Stimulated activated CD4-positive, alpha-beta T cell treated with anti-CD3 and anti-CD28 coated beads, Interleukin-2, amount 100 ng/mL, for 4 hours (primary cell): ENCODE results near the gene S100A11.
A peak's percentile ranks its signal among the peaks of the same experiment; 100 is the strongest.

Source experiments
- DNase-seq: peaks from one replicate; pipeline ENCODE4 v3.0.0-alpha.2; 2020; ENCODE audit warnings: low read depth

The S100A11 gene

DNA sequence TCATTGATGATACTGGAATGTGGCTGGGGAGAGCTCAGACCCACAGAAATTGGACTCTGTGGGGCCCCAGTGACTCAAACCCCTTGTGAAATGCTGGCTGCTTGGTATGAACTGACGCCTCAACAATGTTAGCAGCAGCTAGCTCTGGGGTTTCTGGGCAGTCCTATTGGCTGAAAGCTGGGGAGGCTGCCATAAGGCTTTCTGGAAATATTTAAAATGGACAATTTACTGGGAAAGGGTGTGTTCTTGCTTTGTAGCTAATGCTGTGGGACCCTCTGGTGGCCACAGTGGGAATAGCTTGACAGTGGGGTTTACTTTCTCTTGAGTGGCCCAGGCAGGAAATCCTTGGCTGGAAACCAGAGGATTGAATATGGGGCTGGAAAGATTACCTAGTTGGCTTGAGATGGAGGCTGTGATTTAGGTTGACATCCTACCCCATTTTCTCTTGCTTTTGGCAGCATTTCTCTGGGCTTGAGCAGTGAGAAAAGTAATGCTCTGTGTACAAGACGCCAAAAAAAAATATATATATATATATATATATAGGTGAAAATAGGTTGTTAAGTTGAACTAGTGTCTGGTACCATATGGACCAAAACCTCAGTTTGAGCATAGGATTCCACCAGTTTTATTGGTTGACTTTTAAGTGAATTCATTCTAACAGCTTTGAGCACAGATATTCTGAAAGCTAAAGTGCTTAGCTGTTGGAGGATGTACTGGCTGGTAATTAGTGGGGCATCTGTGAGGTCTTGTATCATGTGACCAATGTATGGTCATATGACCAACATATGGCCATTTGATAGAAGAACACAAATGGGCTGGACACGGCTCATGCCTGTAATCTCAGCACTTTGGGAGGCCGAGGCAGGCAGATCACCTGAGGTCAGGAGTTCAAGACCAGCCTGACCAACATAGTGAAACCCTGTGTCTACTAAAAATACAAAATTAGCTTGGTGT lies 34.9 kb downstream of the S100A11 start:
- DNase-seq: peak; percentile 65

DNA sequence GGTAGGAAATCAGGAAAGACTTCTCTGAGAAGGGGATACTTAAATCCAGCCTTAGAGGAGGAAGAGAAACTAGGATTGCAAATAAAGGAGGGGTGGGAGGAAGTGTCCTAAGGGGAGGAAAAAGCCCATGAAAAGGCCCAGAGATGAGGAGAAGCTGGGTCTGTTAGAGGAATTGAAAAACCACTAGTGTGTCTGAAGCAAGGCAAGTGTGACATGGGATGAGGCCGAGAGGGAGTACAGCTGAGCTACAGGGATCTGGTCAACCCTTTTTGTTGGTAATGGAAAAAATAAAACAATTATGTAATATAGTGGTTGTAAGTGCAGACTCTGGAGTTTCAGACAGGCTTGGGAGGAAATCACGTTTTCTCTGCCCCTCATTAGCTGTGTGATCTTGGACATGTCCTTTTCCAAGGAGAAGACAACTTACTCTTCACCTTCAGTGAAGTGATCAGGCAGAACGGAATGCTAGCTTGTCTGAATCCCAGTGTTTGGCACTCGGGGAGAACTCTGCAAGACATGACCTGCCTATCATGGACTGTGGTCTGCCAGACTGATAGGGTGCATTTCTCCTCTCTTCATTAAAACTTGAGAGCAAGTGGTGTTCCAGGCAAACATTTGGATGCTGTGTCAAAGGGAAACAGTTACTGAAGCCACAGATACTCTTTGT lies 35.7 kb downstream of the S100A11 start:
- no peak for DNase-seq

DNA sequence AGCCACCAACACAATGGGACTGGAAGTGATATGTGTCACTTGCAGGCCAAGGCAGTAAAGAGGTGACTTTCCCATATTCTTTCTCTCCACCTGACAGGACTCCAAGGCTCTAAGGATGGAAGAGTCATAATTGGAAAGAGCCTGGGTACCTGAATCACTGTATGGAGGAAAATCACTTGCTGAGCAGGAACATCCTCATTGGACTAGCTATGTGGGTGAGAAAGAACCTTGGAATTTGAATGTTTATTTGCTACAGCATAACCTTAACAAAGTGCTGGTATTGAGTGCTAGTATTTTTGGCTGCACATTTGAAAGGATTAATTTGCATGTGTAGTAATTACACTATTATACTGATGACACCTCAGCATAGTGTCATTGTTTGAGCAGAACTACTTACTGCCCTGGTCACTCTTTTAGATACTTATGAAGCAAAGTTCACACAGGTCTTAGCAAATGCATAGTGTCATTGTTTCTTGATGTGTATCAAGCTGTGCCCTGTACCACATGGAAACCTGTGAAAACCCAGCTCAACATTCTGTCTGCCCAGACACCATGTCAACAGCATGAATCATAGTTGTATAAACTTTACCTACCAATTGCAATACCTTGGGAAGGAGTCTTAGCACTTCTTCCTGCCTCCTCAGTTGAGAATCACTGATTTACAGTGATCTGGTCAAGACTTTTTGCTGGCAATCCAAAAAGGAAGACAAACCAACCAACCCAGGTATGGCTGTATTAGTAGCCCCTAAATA lies 38.0 kb downstream of the S100A11 start:
- no peak for DNase-seq

DNA sequence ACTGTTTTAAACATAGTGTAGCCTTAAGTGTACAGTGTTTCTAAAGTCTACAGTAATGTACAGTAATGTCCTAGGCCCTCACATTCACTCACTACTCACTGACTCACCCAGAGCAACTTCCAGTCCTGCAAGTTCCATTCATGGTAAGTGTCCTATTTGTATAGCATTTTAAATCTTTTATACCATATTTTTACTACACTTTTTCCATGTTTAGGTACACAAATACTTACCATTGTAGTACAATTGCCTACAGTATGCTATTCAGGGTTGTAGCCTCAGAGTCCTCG lies 39.6 kb downstream of the S100A11 start:
- DNase-seq: no peak

DNA sequence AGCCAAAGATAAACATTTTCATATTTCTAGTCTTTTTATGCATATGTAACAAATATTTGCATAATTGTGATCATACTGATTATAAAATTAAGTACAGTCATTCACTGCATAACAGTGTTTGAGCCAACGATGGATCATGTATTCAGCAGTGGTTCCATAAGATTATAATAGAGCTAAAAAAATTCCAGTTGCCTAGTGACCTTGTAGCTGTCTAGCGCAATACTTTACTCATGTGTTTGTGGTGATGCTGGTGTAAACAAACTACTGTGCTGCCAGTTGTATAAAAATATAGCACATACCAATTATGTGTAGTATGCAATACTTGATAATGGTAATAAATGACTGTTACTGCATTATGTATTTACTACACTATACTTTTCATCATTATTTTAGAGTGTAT lies 41.0 kb downstream of the S100A11 start:
- no peak for DNase-seq

DNA sequence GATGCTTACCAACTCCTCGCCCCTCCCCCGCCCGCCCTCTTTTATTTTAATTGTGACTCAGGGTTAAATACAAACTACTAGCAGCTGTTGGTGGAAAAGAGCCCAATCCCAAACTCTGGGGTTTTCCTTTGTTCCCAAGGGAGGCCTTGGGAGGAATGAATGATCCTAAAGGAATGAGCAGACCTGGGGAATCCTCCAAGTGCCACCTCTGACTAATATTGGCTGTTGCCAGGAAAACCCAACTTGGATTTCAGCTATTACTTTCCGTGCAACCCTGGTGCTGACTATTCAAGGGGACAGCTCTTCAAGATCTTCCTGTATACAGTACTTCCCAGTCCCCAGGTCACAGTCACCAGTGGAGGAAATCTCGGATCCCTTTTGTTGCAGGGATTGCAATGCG lies 41.8 kb downstream of the S100A11 start:
- no peak for DNase-seq

DNA sequence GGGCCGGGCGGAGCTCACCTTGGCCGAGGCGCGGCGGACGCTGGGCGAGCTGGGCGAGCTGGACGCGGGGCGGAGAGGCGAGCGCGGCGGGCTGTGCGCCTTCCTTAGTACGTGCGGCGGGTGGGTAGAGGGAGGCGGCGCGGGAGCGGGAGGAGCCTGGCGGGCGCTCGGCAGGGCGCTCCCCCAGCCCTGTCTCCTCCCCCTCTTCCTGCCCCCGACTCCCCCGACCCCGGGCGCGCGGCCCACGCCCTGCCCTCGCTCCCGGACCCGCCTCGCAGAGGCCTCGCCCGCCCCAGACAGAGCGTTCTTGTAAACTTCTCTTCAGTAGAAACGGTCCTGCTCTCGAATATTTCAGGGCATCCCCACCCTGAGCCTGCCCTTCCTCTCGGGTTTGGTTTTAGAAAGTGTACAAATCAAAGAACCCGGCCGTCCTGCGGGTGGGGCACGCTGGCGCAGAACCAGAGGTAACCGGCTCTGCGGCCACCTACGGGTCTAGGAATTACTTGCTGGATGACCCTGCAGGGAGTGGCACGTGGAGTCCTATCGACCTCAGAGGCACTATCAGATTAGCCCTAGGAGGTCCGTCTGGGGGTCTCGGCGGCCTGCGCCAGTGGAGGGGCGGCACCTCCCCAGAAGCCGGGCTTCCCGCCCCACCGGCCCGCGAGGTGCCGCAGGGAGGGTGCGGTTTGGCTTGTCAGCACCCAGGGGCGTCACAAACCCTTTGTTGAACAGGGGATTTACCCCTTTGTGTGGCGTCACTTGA lies 42.9 kb downstream of the S100A11 start, which contains the start of gene S100A10:
TSS of gene S100A10 (minus strand) at position 126 of the 763 bp plus-strand sequence. CDS start 7,629 bp downstream, outside the sequence.
- DNase-seq: peak; percentile 71

DNA sequence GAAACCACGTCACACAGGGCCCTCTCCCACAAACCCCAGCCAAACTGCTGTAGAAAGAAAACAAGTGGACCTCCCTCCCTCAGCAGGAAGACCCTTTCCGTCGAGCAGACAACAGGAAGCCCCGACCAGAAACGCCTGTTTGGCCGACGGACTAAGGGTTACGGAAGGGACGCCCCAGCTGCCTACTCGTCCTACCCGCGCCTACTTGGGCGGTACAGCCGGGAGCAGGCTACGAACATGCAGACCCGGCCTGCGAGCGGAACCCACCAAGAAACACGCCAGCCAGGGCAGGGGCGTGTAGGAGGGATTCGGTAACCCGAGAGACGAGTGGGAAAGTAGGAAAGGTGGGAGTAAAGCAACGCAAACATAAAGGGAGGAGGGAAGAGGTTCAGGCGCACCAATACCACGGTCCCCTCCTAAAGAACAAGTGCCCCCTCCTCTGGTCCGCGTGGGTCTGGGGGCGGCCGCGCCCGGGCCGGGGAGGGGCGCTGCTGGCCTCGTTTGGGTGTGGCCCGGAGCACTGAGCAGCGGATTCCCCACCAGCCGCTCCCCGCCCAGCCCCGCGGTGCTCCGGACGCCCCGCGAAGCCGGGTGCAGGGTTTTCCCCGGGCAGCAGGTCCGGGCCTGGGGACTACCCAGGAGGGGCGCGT lies 43.6 kb downstream of the S100A11 start:
- no peak for DNase-seq

DNA sequence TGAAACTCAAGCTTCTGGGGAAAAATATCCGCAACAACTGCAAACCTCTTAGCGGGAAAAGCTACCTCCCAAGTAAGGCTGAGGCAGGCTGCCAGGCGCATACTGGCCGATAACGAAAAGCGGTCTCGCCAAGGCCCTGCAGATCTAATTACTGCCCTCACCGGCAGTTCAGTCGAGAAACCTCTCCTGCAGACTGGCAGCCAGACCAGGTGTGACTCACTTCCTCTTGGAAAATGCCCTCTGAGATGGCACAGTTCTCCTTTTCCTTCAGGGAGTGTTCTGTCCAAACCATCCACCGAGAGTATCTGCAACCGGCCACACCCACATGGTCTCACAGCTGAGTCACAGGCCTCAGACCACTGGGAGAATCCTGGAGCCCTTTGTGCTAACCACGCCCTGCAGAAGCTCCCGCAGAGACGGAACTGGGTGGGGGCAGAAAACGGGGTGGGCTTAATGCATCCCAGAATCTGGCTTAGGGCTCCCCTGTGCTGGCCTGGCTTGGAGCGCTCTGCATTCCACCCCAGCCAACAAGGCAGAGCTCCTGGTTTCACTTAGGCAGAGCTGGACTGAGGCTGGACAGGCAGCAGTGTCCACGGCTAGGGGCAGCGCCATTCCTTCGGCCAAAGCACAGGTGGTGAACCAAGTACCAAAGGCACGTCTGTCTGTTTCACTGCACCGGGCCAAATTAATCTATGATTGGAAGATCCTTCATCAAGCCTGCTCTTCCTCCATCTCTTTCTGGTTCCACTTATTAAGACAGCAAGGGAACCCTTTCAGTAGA lies 44.3 kb downstream of the S100A11 start:
- DNase-seq: no peak

DNA sequence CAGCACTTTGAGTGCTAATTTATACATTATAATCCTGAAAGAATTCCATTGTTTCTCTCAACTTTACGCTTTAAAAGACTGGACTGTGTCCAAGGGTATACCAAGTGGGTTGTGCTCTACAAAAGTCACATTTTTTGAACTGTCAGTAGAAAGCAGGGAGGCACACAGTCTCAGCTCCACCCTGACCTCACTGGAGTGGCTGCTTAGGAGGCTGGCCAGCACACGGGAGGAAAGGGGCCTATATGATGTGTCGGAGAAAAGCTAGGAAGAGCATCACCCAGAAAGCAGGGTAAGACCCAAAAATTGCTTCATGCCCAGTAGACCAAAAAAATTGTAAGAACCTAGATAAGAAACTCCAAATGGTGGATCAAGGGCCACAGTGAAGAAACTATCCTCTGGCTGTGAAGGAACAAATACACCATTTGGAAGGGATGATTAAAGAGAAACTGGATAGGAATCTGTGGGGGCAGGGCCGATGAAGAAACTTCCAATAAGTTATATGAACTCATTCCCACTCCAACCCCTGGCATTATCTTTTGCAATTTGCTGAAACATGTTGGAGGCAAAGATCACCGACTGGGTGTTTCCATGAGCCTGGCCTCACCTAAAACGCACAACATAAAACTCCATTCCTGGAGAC lies 45.0 kb downstream of the S100A11 start:
- no peak for DNase-seq

DNA sequence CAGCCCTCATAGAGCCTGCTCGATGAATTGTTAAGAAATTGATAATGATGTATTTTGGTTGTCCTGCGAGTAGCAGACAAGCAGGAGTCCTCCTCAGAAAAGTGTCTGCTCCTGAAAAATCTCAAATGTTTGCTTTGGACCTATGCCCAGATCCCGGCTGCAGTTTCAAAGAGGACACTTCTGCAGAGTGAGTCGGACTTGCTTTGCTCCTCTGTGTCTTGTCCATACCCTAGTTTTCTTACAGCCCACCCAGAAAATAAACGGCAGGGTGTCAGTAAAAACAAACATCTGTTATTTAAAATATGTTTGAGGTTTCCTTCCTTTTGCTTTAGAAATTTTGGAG lies 46.0 kb downstream of the S100A11 start:
- DNase-seq: no peak

DNA sequence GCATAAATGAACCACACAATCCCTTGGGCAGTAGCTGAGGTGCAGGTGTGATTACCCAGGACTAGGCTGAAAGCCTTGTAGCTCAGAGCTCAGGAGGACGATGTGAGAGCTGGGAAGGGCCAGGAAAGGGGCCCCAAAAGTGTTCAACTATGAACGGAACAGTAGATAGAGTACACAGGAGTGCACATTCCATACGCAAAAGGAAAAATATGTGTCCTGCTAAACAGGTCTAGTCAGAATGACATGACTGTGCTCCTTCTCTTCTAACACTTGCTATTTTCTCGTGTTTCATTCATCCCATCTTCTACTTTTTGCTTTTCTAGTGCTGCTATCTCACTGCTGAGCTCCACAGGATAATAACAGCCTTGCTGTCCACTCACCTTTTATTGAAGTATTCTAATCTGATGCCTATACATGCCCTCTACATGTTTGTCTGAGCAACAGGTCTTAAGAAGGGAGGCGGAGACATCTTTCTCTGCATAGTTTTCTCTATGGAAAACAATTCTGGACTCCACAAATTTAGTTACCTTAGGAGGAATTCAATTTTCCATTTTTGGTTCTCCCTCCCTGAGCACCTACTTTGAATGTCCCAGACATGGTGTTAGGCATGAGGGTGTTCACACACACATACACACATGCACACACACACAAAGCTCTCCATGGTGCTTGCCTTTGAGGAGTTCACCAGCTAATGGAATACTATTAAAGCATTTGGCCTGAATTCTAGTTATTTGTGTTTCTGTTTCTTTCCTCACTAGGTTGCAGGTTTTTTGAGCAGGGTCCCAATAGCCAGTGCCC lies 46.5 kb downstream of the S100A11 start:
- DNase-seq: no peak

DNA sequence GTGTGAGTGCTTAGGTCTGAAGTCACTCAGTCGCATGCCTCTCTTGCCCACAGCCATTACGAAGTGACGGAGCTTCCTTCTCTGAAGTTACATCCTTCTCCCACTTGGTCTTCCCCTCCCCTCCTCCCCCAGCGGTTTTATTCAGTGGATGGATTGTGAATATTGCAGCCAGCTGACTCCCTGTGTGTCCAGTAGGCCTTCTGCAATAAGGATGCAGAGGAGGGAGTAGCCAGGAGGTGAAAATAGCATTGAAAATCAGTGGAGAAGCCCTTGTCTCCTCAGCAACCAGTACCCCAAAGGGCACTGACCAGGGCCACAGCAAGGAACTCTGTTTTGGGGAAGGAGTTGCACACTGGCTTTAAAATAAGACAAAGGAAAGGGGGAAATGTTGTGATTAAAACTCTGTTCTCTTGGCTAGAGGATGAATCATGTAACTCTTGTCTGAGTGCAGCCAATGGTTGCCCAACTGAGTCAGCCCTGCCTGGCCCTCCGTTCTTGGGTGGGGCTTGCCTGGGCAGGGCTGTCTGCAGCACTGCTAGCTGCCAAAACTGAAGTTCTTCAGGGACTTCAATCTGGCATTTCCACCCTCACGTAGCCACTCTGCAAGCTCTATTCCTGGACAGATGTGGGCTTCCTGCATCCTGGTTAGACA lies 47.5 kb downstream of the S100A11 start:
- no peak for DNase-seq

DNA sequence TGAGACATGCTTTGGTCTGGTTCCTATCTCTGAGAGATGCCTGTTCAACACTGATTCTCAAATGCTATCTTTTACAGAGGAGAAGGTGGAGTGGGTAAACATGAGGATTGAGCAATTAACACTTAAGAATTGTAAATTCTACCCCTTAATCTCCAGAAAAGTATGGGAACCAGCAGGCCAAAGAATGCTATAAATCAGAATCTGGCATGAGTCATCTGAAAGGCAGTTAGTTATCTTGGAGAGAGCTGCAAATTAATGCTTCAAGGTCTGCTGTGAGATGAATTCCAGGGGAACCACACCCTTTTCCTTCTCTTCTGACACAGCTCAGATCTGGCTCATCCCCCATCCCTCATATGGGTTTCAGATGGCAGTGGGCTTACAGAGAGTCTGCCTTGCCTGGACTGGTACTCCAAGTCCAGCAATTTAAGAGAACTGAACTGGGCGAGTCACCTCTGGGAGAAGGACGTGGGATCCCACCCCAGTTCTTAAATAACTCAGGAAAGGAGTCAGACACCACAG lies 48.3 kb downstream of the S100A11 start:
- DNase-seq: no peak

DNA sequence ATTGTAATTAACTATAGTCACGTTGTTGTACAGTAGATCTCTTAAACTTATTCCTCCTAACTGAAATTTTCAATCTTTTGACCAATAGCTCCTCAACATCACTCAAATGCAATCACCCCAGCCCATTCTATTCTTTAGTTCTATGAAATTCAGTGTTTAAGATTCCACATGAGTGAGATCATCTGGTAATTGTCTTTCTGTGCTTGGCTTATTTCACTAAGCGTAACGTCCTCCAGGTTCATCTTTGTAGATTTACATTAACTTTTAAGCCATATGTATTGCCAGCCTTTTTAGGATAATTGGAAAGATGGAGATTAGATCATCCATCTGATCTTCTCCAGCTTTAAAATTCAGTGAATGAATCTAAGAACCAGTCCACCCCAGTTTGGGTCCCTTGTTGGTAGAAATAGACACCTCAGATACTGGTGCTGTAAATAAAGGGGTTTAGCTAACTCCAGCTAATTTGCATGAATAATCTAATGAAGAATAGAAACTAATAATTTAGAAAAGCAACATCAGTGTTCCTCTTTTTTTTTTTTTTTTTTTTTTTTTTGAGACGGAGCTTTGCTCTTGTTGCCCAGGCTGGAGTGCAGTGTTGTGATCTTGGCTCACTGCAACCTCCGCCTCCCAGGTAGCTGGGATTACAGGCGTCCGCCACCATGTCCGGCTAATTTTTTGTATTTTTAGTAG lies 50.2 kb downstream of the S100A11 start:
- DNase-seq: no peak

DNA sequence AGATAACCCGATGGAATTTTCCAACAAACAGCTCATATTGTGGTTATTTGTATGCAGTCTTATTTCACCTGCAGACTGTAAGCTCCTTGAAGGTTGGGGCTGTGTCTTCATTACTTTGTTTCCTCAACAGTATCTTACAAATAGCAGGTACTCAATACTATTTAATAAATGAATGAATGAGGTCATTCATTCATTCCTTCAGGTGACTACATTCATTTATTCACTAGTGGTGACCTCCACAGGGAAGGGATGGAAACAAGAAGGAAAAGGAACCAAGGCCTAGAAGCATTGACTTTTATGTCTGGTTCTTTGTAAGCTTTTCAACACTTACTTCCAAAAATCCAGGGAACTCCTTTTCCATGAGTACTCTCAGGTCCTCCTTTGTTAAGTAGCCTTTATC lies 51.0 kb downstream of the S100A11 start:
- no peak for DNase-seq

DNA sequence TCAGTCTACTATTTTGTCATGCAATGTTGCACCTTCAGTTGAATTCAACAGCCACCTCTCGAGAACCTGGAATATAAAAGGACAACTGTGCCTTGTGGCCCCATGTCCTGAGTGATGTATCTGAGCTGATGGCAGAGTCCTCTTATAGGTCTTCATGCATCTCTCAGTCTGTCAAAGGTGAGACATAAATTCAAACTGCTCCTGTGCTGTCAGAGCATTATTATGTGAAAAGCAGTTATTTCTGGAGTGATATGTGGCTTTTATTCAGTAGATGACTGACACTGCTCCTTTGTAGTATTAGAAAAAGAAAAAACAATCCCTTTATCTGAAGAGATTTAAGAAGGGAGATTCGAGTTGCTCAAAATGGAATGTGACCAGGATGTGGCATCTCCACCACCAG lies 51.5 kb downstream of the S100A11 start:
- no peak for DNase-seq

DNA sequence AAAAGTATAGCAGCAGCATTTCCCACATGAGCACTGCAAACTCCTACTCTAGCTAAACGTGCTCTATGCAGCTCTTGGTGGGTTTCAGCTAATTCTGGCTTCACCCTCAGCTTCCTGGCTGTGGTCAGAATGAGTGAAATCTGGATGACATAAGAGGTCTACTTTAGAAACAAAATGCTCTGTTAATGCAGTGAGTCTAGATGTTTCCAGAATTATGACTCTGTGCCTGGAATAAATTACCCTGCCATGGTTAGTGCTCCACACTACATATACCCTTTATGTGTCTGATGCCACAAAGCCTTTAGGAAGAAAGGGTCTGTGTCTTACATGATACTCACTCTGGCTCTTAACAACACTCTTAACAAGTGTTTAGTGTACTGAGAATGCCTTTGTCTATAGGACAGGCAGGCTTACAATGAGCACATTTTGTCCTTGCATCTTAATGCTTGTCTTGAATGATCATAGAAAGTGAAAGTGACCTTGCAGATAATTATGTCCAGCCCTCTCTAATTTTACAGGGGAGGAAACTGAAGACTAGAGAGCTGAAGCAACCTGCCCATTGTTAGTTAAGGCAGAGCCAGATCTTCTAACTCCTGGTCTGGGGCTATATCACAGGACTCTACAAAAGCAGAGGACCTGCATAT lies 52.4 kb downstream of the S100A11 start:
- DNase-seq: no peak
